Left ventricle myocardium inferior (tissue), 1 donor: ENCODE measurements around the gene NDUFS4. TPM values are rescaled to one million over a fixed set of nuclear protein-coding genes. Genes with fewer than 3 reads are reported as not detected.
A peak's percentile ranks its signal among the peaks of the same experiment; 100 is the strongest.

Experiments used
- DNase-seq: peaks from one replicate; pipeline ENCODE4 v3.0.0-alpha.2; 2020
- H3K27ac ChIP-seq: fragments of 200-600 bp; replicated peaks from 2 replicates; pipeline ENCODE4 v1.8.0; 2021
- H3K27me3 ChIP-seq: fragments of 200-600 bp; 2 replicates; pipeline ENCODE4 v1.8.0; 2021; ENCODE audit warnings: low read depth
- H3K36me3 ChIP-seq: fragments of 200-600 bp; 2 replicates; pipeline ENCODE4 v1.8.0; 2021
- H3K4me1 ChIP-seq: fragments of 200-600 bp; 2 replicates; pipeline ENCODE4 v1.8.0; 2021
- H3K4me3 ChIP-seq: fragments of 200-600 bp; 2 replicates; pipeline ENCODE4 v1.8.0; 2021; ENCODE audit warnings: mild to moderate bottlenecking, moderate library complexity
- H3K9me3 ChIP-seq: fragments of 200-600 bp; replicated peaks from 2 replicates; pipeline ENCODE4 v1.8.0; 2021
- CTCF ChIP-seq: fragments of 200-600 bp; IDR thresholded peaks from 2 replicates; pipeline ENCODE4 v1.8.0; 2021; ENCODE audit warnings: antibody characterized with exemption, mild to moderate bottlenecking, borderline replicate concordance
- intact Hi-C: fragments of 100-400 bp; cut with micrococcal nuclease; formaldehyde crosslinking; loops from one replicate; pipeline ENCODE4 v1.11.0; 2022
- total RNA-seq: library from RNA; stranded (reverse); fragmentation: NEBNext Ultra II Directional; extraction: Animal tissue kit (Norgen Biotek cat#: 25700); gene quantifications from one replicate; pipeline ENCODE4 v1.2.1, GENCODE V29; 2021
- donor health status: DM: no; HTN: yes; CAD: no; lungs with severe emphysema.

The NDUFS4 gene
- total RNA-seq, 1 donor from 2014 or later, result 187 TPM

GRCh38 chr5:53590759-53591158, 30.3 kb downstream of the NDUFS4 start:
- H3K36me3 ChIP-seq, result no peaks in the 10 kb centered on the region
- no peak overlapping the region for H3K27ac ChIP-seq
- H3K27me3 ChIP-seq, result no peaks in the 10 kb centered on the region
- H3K4me3 ChIP-seq, result no peak overlapping the region
- no peak for TF ChIP-seq CTCF
- DNase-seq, result no peak
- H3K9me3 ChIP-seq, result no peaks in the 10 kb centered on the region
- intact Hi-C loops, result no loop called here
- peaks cover 70% of the 10 kb centered on the region for H3K4me1 ChIP-seq

- H3K27me3 ChIP-seq, result no peaks in the 10 kb centered on the region
- peaks cover 71% of the 10 kb centered on the region for H3K4me1 ChIP-seq
- no peak for TF ChIP-seq CTCF
- H3K27ac ChIP-seq, result no peak overlapping the region
- no peaks in the 10 kb centered on the region for H3K36me3 ChIP-seq
- no peaks in the 10 kb centered on the region for H3K9me3 ChIP-seq
- intact Hi-C loops, result no loop called here
- no peak overlapping the region for H3K4me3 ChIP-seq
- no peak for DNase-seq
These were observed 34.0 kb downstream of the NDUFS4 start for GRCh38 chr5:53594419-53594818.

- Histone ChIP-seq H3K4me3 (no peak overlapping the region), H3K27me3 (no peaks in the 10 kb centered on the region), H3K9me3 (no peaks in the 10 kb centered on the region), H3K27ac (no peak overlapping the region), H3K4me1 (peaks cover 53% of the 10 kb centered on the region), H3K36me3 (no peaks in the 10 kb centered on the region)
- intact Hi-C loops, result no loop called here
- DNase-seq, result no peak
- TF ChIP-seq CTCF, result no peak
These were observed 37.5 kb downstream of the NDUFS4 start for GRCh38 chr5:53597894-53598293.

GRCh38 chr5:53601570-53601969, 41.1 kb downstream of the NDUFS4 start:
- peaks cover 19% of the 10 kb centered on the region for H3K36me3 ChIP-seq
- DNase-seq, result no peak
- H3K4me1 ChIP-seq, result peaks cover 35% of the 10 kb centered on the region
- intact Hi-C loops, result no loop called here
- H3K9me3 ChIP-seq, result no peaks in the 10 kb centered on the region
- H3K4me3 ChIP-seq, result no peak overlapping the region
- H3K27me3 ChIP-seq, result no peaks in the 10 kb centered on the region
- TF ChIP-seq CTCF, result no peak
- no peak overlapping the region for H3K27ac ChIP-seq

GRCh38 chr5:53603009-53603687, 42.7 kb downstream of the NDUFS4 start:
- peaks cover 25% of the 10 kb centered on the region for H3K36me3 ChIP-seq
- DNase-seq, result no peak
- intact Hi-C loops, result no loop called here
- no peaks in the 10 kb centered on the region for H3K9me3 ChIP-seq
- H3K27ac ChIP-seq, result peak overlapping the region; percentile 2
- H3K4me3 ChIP-seq, result no peak overlapping the region
- TF ChIP-seq CTCF, result no peak
- H3K4me1 ChIP-seq, result peaks cover 40% of the 10 kb centered on the region
- H3K27me3 ChIP-seq, result no peaks in the 10 kb centered on the region
